Loucy (cell line): ENCODE measurements around the gene TPBGL.

ENCODE experiments used
- H2AFZ ChIP-seq: fragments of 200-600 bp; sonication (generic); 2 replicates; pipeline ENCODE4 v1.6.0; 2016; ENCODE audit warnings: antibody characterized with exemption, mild to moderate bottlenecking, low read length, moderate library complexity
- H3F3A ChIP-seq: fragments of 200-600 bp; 2 replicates; pipeline ENCODE4 v1.6.0; 2016; ENCODE audit warnings: antibody characterized with exemption, low read depth, mild to moderate bottlenecking
- H3K27me3 ChIP-seq: fragments of 200-600 bp; sonication (generic); 2 replicates; pipeline ENCODE4 v1.6.1; 2014; ENCODE audit warnings: low read length, mild to moderate bottlenecking; ENCODE audit not compliant: insufficient read depth, poor library complexity, severe bottlenecking
- H3K36me3 ChIP-seq: fragments of 200-600 bp; sonication (generic); 2 replicates; pipeline ENCODE4 v1.6.1; 2016; ENCODE audit warnings: low read length; ENCODE audit not compliant: insufficient read depth
- H3K4me1 ChIP-seq: fragments of 200-600 bp; sonication (generic); 2 replicates; pipeline ENCODE4 v1.5.1; 2014; ENCODE audit warnings: low read length, mild to moderate bottlenecking; ENCODE audit not compliant: insufficient read depth, poor library complexity, severe bottlenecking
- H3K4me2 ChIP-seq: fragments of 200-600 bp; sonication (generic); 2 replicates; pipeline ENCODE4 v1.6.0; 2014; ENCODE audit warnings: antibody characterized with exemption, low read length, low read depth, mild to moderate bottlenecking; ENCODE audit not compliant: poor library complexity, severe bottlenecking
- H3K4me3 ChIP-seq: fragments of 200-600 bp; sonication (generic); 2 replicates; pipeline ENCODE4 v1.5.1; 2014; ENCODE audit warnings: low read length, mild to moderate bottlenecking, mixed read lengths; ENCODE audit not compliant: poor library complexity, severe bottlenecking
- H3K79me2 ChIP-seq: fragments of 200-600 bp; sonication (generic); 2 replicates; pipeline ENCODE4 v1.6.1; 2014; ENCODE audit warnings: low read length; ENCODE audit not compliant: insufficient read depth
- H3K9ac ChIP-seq: fragments of 200-600 bp; sonication (generic); 2 replicates; pipeline ENCODE4 v1.6.0; 2014; ENCODE audit warnings: mild to moderate bottlenecking, low read depth, low read length, moderate library complexity; ENCODE audit not compliant: poor library complexity, severe bottlenecking
- H3K9me2 ChIP-seq: fragments of 200-600 bp; sonication (generic); replicated peaks from 2 replicates; pipeline ENCODE4 v1.6.1; 2016; ENCODE audit warnings: low read depth, low read length, mixed read lengths
- H3K9me3 ChIP-seq: fragments of 200-600 bp; sonication (generic); 2 replicates; pipeline ENCODE4 v1.6.1; 2014; ENCODE audit warnings: mild to moderate bottlenecking, antibody characterized with exemption, low read length, low read depth; ENCODE audit not compliant: insufficient read depth
- H4K20me1 ChIP-seq: fragments of 200-600 bp; sonication (generic); 2 replicates; pipeline ENCODE4 v1.6.0; 2014; ENCODE audit warnings: antibody characterized with exemption, low read length, mild to moderate bottlenecking; ENCODE audit not compliant: insufficient read depth, poor library complexity, severe bottlenecking
- CTCF ChIP-seq: fragments of 200-600 bp; sonication (generic); conservative IDR thresholded peaks from 2 replicates; pipeline ENCODE4 v1.5.1; 2014; ENCODE audit warnings: mild to moderate bottlenecking, antibody characterized with exemption, low read length
- EZH2phosphoT487 ChIP-seq: fragments of 200-600 bp; IDR thresholded peaks from 2 replicates; pipeline ENCODE4 v1.6.1; 2018; ENCODE audit warnings: antibody characterized with exemption, mild to moderate bottlenecking, moderate library complexity, borderline replicate concordance

TPBGL gene

GRCh38 chr11:75240311-75241035 lies at the start of gene TPBGL:
TPBGL (plus strand) TSS chr11:75240774; CDS start chr11:75241050, 276 bp downstream.
- H3K9me2 ChIP-seq = no peaks in the 10 kb centered on the region
- H3K4me3 ChIP-seq = no peak within 1 kb of the TSS

GRCh38 chr11:75191330-75191717 lies 49.2 kb upstream of the TPBGL start:
- Histone ChIP-seq H3F3A (no peaks in the 10 kb centered on the region), H3K4me1 (no peaks in the 10 kb centered on the region), H3K36me3 (no peaks in the 10 kb centered on the region), H3K27me3 (no peaks in the 10 kb centered on the region), H3K79me2 (no peaks in the 10 kb centered on the region), H3K4me3 (no peak overlapping the region), H3K9me3 (no peaks in the 10 kb centered on the region), H3K4me2 (no peak overlapping the region), H2AFZ (no peak overlapping the region), H3K9me2 (no peaks in the 10 kb centered on the region), H4K20me1 (no peaks in the 10 kb centered on the region), H3K9ac (no peak overlapping the region)
- TF ChIP-seq EZH2phosphoT487 (no peak), CTCF (no peak)

More at GRCh38 chr11:75240311-75241035, at the start of gene TPBGL:
- H3K27me3 ChIP-seq = no peaks in the 10 kb centered on the region
- no peaks in the 10 kb centered on the region for H3K36me3 ChIP-seq
- no peak for TF ChIP-seq EZH2phosphoT487
- no peak for TF ChIP-seq CTCF
- H3K9ac ChIP-seq = no peak within 1 kb of the TSS
- no peaks in the 10 kb centered on the region for H4K20me1 ChIP-seq
- no peaks in the 10 kb centered on the region for H3F3A ChIP-seq
- no peaks in the 10 kb centered on the region for H3K9me3 ChIP-seq
- no peaks in the 10 kb centered on the region for H3K79me2 ChIP-seq
- no peaks in the 10 kb centered on the region for H3K4me1 ChIP-seq
- no peak within 1 kb of the TSS for H3K4me2 ChIP-seq
- no peak within 1 kb of the TSS for H2AFZ ChIP-seq

- TF ChIP-seq CTCF (no peak), EZH2phosphoT487 (no peak)
- Histone ChIP-seq H4K20me1 (no peaks in the 10 kb centered on the region), H3K9ac (no peak overlapping the region), H3K27me3 (no peaks in the 10 kb centered on the region), H3K4me1 (no peaks in the 10 kb centered on the region), H3F3A (no peaks in the 10 kb centered on the region), H3K79me2 (no peaks in the 10 kb centered on the region), H3K36me3 (no peaks in the 10 kb centered on the region), H3K9me3 (no peaks in the 10 kb centered on the region), H3K9me2 (no peaks in the 10 kb centered on the region), H3K4me3 (no peak overlapping the region), H3K4me2 (no peak overlapping the region), H2AFZ (no peak overlapping the region)
Measured at GRCh38 chr11:75193271-75193670, 47.3 kb upstream of the TPBGL start.
